ENCODE data around the gene SPC24. TPM values are rescaled to one million over a fixed set of nuclear protein-coding genes. Genes with fewer than 3 reads are reported as not detected.

The SPC24 gene
- total and polyA plus RNA-seq, 2 donors (not counting 3 experiments of a cell fraction or from before 2014, with no cell fraction given) = 19.8 to 70.0 TPM

- Histone ChIP-seq H4K20me1 (replicated peaks; ENCODE audit: control insufficient read depth, extremely low read depth, insufficient read depth, low read length) (no peaks in the 10 kb centered on the region), H3K79me2 (ENCODE audit: control insufficient read depth, insufficient read depth, low read length) (no peaks in the 10 kb centered on the region), H2AFZ (ENCODE audit: low read depth, low read length) (no peak overlapping the region), H3K4me2 (ENCODE audit: insufficient read depth, low read length) (peak overlapping the region; percentile 44), H3K4me1 (ENCODE audit: control insufficient read depth, extremely low read depth, insufficient read depth, low read length) (peaks cover 47% of the 10 kb centered on the region), H3K9me3 (replicated peaks; ENCODE audit: control insufficient read depth, insufficient read depth, low read length) (no peaks in the 10 kb centered on the region), H3K9me1 (replicated peaks; ENCODE audit: control insufficient read depth, extremely low read depth, insufficient read depth, low read length) (no peaks in the 10 kb centered on the region), H3K27me3 (ENCODE audit: control insufficient read depth in 2 of 2, insufficient read depth in 2 of 2, low read length in 2 of 2) (no peaks in the 10 kb centered on the region), H3K4me3 (replicated peaks in 1 of 3; ENCODE audit: insufficient read depth in 1 of 3, low read depth in 1 of 3, low read length in 3 of 3) (no peak overlapping the region), H3K27ac (ENCODE audit: insufficient read depth, low read depth, low read length) (peak overlapping the region; percentile 58), H3K36me3 (ENCODE audit: control insufficient read depth in 2 of 2, extremely low read depth in 1 of 2, insufficient read depth in 2 of 2, low read length in 2 of 2) (no peaks in the 10 kb centered on the region), H3K9ac (replicated peaks; ENCODE audit: extremely low read depth, insufficient read depth, low read length) (peak overlapping the region; percentile 5)
- BruUV-seq (replicated peaks) = no TSS peak
- intact Hi-C loops (cut with micrococcal nuclease) (loop anchor here (1.0 to 2.0 kb wide), 3 partner anchors 26 to 127 kb away; partner anchors contain the start of gene KANK2), dilution Hi-C loops (cut with MboI; ENCODE audit: extremely low pct_ligation_motif_present, low sequenced_read_pairs) (no loop called here)
- DNase-seq (ENCODE audit: low read depth, low spot score) (no peak), FAIRE-seq (no peak)
- CTCF ChIA-PET = interaction anchor here (0.6 to 3.0 kb wide), 9 partner anchors 11 to 1880 kb away, joined by 3 to 14 read pairs (median 5); no protein-coding TSS in a partner anchor
- POLR2A ChIA-PET = interaction anchor here (0.6 to 2.0 kb wide), 3 partner anchors 12 to 27 kb away, joined by 4 to 5 read pairs (median 4); partner anchors contain the start of gene SPC24
- TF ChIP-seq JUN (IDR thresholded peaks at IDR 0.05; ENCODE audit: borderline replicate concordance, insufficient read depth, insufficient read length, low read depth) = no peak
- TF ChIP-seq GATA2 (IDR thresholded peaks at IDR 0.05; ENCODE audit: insufficient read depth, insufficient read length, low read depth, low read length) = no peak
- no peak for TF ChIP-seq FOS (IDR thresholded peaks at IDR 0.05; ENCODE audit: borderline replicate concordance, insufficient read depth, low read length)
- TF ChIP-seq POLR2AphosphoS5 (IDR thresholded peaks at IDR 0.05; ENCODE audit: insufficient read depth, low read depth, low read length) = no peak
- TF ChIP-seq MYC (IDR thresholded peaks at IDR 0.05; ENCODE audit: low read depth, low read length) = no peak
- no peak for TF ChIP-seq EZH2 (IDR thresholded peaks at IDR 0.05; ENCODE audit: borderline replicate concordance, low read depth, low read length, severe bottlenecking)
- TF ChIP-seq POLR2A (IDR thresholded peaks at IDR 0.05; ENCODE audit: low read depth, low read length) = no peak
- no peak for TF ChIP-seq MAX (IDR thresholded peaks at IDR 0.05; ENCODE audit: insufficient read depth, insufficient read length)
- no peak for TF ChIP-seq CTCF (IDR thresholded peaks at IDR 0.05; ENCODE audit: extremely low read depth in 1 of 2, insufficient read depth in 1 of 2, low read depth in 1 of 2, low read length in 2 of 2)
Measured at GRCh38 chr19:11141937-11142527, 13.6 kb downstream of the SPC24 start.

All from endothelial cell of umbilical vein (primary cell).